Keratinocyte (primary cell): ENCODE results near the gene KLHL3. TPM values are rescaled to one million over a fixed set of nuclear protein-coding genes. Genes with fewer than 3 reads are reported as not detected.
A peak's percentile ranks its signal among the peaks of the same experiment; 100 is the strongest.

Source experiments
- DNase-seq: peaks from one replicate; pipeline ENCODE4 v3.0.0-alpha.2; 2011; ENCODE audit warnings: low read depth, missing footprints, low spot score
- FAIRE-seq: peaks from 2 replicates; lab custom pipeline; 2011; peaks lifted over from hg19 to GRCh38; lab: Jason Lieb, UNC
- H2AFZ ChIP-seq: 2 replicates; pipeline ENCODE4 v1.6.0; 2012; ENCODE audit warnings: low read length, control low read depth, inconsistent platforms; ENCODE audit not compliant: control insufficient read depth
- H3K27ac ChIP-seq: 2 replicates; pipeline ENCODE4 v1.5.1; 2011; ENCODE audit warnings: low read length; ENCODE audit not compliant: control insufficient read depth, insufficient read depth
- H3K27me3 ChIP-seq: 3 replicates; pipeline ENCODE4 v1.6.0; 2011; ENCODE audit warnings: low read length; ENCODE audit not compliant: control insufficient read depth, insufficient read depth; ENCODE audit errors: extremely low read depth
- H3K36me3 ChIP-seq, 2 experiments: 2 replicates in 1 of 2; 3 replicates in 1 of 2; pipeline ENCODE4 v1.5.1; 2011; ENCODE audit warnings: low read length in 2 of 2, mild to moderate bottlenecking in 1 of 2; ENCODE audit not compliant: control insufficient read depth in 2 of 2, insufficient read depth in 2 of 2; ENCODE audit errors: extremely low read depth in 1 of 2
- H3K4me1 ChIP-seq: 3 replicates; pipeline ENCODE4 v1.5.1; 2011; ENCODE audit warnings: low read length; ENCODE audit not compliant: control insufficient read depth, insufficient read depth; ENCODE audit errors: extremely low read depth
- H3K4me2 ChIP-seq: 3 replicates; pipeline ENCODE4 v1.6.0; 2011; ENCODE audit warnings: low read depth, low read length; ENCODE audit not compliant: control insufficient read depth, insufficient read depth; ENCODE audit errors: extremely low read depth
- H3K4me3 ChIP-seq, 3 experiments: fragments of 200-600 bp in 1 of 3; sonication (generic) in 1 of 3; 2 replicates in 2 of 3; 3 replicates in 1 of 3; pipeline ENCODE4 v1.5.1; 2011 to 2016; ENCODE audit warnings: low read length in 3 of 3, mild to moderate bottlenecking in 3 of 3, control low read depth in 2 of 3, inconsistent platforms in 1 of 3, low read depth in 1 of 3, mixed read lengths in 1 of 3, mixed run types in 1 of 3, moderate library complexity in 1 of 3; ENCODE audit not compliant: control insufficient read depth in 2 of 3, insufficient read depth in 2 of 3; ENCODE audit errors: extremely low read depth in 1 of 3
- H3K79me2 ChIP-seq: 2 replicates; pipeline ENCODE4 v1.6.0; 2012; ENCODE audit warnings: low read length; ENCODE audit not compliant: control insufficient read depth, insufficient read depth
- H3K9ac ChIP-seq: 3 replicates; pipeline ENCODE4 v1.6.0; 2011; ENCODE audit warnings: low read length; ENCODE audit not compliant: control insufficient read depth, insufficient read depth; ENCODE audit errors: extremely low read depth
- H3K9me1 ChIP-seq: 3 replicates; pipeline ENCODE4 v1.6.0; 2011; ENCODE audit warnings: low read length; ENCODE audit not compliant: control insufficient read depth, insufficient read depth; ENCODE audit errors: extremely low read depth
- H3K9me3 ChIP-seq: 2 replicates; pipeline ENCODE4 v1.5.1; 2012; ENCODE audit warnings: low read depth, low read length; ENCODE audit not compliant: control insufficient read depth
- H4K20me1 ChIP-seq: 3 replicates; pipeline ENCODE4 v1.6.0; 2011; ENCODE audit warnings: low read length; ENCODE audit not compliant: control insufficient read depth, insufficient read depth; ENCODE audit errors: extremely low read depth
- EZH2 ChIP-seq: IDR thresholded peaks from one replicate; pipeline ENCODE4 v1.6.1; 2012; ENCODE audit warnings: inconsistent platforms, mild to moderate bottlenecking, low read length, moderate library complexity
- dilution Hi-C: fragments of 300-500 bp; cut with MboI; formaldehyde crosslinking; loops from one replicate; pipeline ENCODE4 v1.7.0; 2020; ENCODE audit warnings: low sequenced_read_pairs; ENCODE audit not compliant: extremely low pct_ligation_motif_present
- polyA plus RNA-seq, 5 experiments: library from polyadenylated mRNA; depleted of rRNA in 3 of 5; stranded (reverse) in 3 of 5; stranded (forward) in 1 of 5; unstranded in 1 of 5; fragments of >200 nt; gene quantifications; 1 replicate in 1 of 5; 2 replicates in 3 of 5; 3 replicates in 1 of 5; pipeline versions ENCODE4 v1.2.1 to v1.2.3, GENCODE V29; 2011 to 2012; ENCODE audit warnings: missing spikeins in 2 of 5, low read depth in 1 of 5, low replicate concordance in 1 of 5
- TF ChIP-seq, protein P1 (sequence below), 3 experiments: IDR thresholded peaks in 1 of 3; conservative IDR thresholded peaks in 1 of 3; optimal IDR thresholded peaks in 1 of 3; 2 replicates in 2 of 3; 3 replicates in 1 of 3; pipeline versions ENCODE3 to v1.5.1; 2011; ENCODE audit warnings: low read length in 3 of 3, mild to moderate bottlenecking in 3 of 3, moderate library complexity in 2 of 3, control low read depth in 1 of 3, inconsistent platforms in 1 of 3; ENCODE audit not compliant: insufficient read depth in 2 of 3; ENCODE audit errors: extremely low read depth in 1 of 3

KLHL3 gene
- polyA plus RNA-seq, 1 donor (not counting 4 experiments of a cell fraction or from before 2014, with no cell fraction given) = 2.5 TPM

DNA sequence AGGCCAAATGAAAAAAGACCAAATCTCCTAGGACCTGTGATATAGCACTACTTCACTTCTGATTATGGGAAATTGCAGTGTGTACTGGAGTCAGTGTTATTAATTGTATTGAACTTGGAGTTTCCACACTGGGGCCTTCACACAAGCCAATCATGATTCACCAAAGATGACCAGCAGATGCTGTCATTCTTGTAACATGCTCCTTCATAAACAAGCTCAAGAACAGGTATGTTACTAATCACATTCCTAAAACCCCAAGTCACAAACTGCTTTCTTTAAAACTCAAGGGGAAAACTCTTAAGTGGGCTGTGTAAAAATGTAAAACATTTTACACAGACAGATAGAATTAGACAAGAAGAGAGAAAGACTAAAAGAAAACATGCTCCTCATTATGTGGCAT is 5.6 kb downstream of the KLHL3 start:
- DNase-seq = no peak
- peak; percentile 85 for FAIRE-seq
- TF ChIP-seq, protein P1, sequence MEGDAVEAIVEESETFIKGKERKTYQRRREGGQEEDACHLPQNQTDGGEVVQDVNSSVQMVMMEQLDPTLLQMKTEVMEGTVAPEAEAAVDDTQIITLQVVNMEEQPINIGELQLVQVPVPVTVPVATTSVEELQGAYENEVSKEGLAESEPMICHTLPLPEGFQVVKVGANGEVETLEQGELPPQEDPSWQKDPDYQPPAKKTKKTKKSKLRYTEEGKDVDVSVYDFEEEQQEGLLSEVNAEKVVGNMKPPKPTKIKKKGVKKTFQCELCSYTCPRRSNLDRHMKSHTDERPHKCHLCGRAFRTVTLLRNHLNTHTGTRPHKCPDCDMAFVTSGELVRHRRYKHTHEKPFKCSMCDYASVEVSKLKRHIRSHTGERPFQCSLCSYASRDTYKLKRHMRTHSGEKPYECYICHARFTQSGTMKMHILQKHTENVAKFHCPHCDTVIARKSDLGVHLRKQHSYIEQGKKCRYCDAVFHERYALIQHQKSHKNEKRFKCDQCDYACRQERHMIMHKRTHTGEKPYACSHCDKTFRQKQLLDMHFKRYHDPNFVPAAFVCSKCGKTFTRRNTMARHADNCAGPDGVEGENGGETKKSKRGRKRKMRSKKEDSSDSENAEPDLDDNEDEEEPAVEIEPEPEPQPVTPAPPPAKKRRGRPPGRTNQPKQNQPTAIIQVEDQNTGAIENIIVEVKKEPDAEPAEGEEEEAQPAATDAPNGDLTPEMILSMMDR (optimal IDR thresholded peaks at IDR 0.05 in 1 of 3, IDR thresholded peaks at IDR 0.05 in 1 of 3, conservative IDR thresholded peaks at IDR 0.05 in 1 of 3; ENCODE audit: extremely low read depth in 1 of 3, insufficient read depth in 2 of 3, low read length in 3 of 3) = no peak
- no peak for TF ChIP-seq EZH2
- Histone ChIP-seq H3K4me3 (no peak overlapping the region), H3K9me3 (no peaks in the 10 kb centered on the region), H3K9ac (no peak overlapping the region), H4K20me1 (no peaks in the 10 kb centered on the region), H3K4me1 (peaks cover 14% of the 10 kb centered on the region), H3K27me3 (no peaks in the 10 kb centered on the region), H3K4me2 (peak overlapping the region; percentile 18), H3K27ac (no peak overlapping the region), H3K36me3 (no peaks in the 10 kb centered on the region), H3K9me1 (peaks cover 2% of the 10 kb centered on the region), H2AFZ (no peak overlapping the region), H3K79me2 (no peaks in the 10 kb centered on the region)
- dilution Hi-C loops = no loop called here

DNA sequence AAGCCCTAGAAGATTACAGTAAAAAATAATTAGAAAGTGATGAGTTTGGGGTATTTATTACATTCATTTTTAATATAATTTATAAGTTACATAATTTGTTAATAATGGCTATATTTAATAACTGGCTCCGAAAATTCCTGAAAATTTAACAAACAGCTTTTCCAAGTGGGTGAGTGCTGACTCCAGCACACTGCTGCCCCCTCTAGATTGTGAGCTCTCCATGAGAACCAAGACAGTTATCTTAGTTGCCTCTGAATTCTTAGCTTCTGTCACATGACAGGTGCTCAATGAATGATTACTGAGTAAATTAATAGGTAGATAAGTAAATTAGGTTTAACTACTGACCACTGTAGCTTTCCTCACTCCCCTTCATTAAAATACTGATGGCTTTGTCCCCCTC is 7.8 kb downstream of the KLHL3 start:
- dilution Hi-C loops = no loop called here
- FAIRE-seq (no peak), DNase-seq (no peak)
- Histone ChIP-seq H3K4me1 (peaks cover 10% of the 10 kb centered on the region), H3K9ac (no peak overlapping the region), H3K27me3 (no peaks in the 10 kb centered on the region), H3K27ac (no peak overlapping the region), H3K79me2 (no peaks in the 10 kb centered on the region), H3K4me2 (no peak overlapping the region), H3K9me1 (peaks cover 2% of the 10 kb centered on the region), H3K4me3 (no peak overlapping the region), H3K9me3 (no peaks in the 10 kb centered on the region), H2AFZ (no peak overlapping the region), H4K20me1 (no peaks in the 10 kb centered on the region), H3K36me3 (no peaks in the 10 kb centered on the region)
- no peak for TF ChIP-seq EZH2
- TF ChIP-seq, protein P1 (optimal IDR thresholded peaks at IDR 0.05 in 1 of 3, IDR thresholded peaks at IDR 0.05 in 1 of 3, conservative IDR thresholded peaks at IDR 0.05 in 1 of 3; ENCODE audit: extremely low read depth in 1 of 3, insufficient read depth in 2 of 3, low read length in 3 of 3) = no peak
